Glomerular visceral epithelial cell (primary cell): ENCODE measurements around the gene ARHGAP25.

Experiments used
- DNase-seq: peaks from one replicate; pipeline ENCODE4 v3.0.0-alpha.2; 2016; ENCODE audit errors: extremely low spot score

Gene ARHGAP25

DNA sequence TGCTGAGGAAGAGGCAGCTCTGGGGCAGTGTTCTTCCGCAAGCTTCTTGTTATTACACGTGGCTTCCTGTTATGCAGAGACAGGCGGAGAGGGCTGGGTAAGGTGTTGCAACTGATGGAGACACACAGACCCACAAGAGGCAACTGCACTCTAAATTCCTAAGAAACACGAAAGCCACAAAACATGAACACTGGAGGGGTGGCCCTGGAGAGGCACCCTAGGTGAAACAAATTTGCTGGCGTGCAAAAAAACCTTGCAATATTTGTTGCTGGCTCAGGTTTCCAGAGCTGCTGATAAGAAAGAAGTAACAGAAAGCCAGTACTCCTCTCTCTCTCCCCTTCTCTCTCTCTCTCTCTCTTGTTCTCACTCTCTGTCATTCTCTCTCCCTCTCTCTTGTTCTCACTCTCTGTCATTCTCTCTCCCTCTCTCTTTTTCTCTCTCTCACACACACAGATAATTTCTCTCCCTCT is 31.8 kb downstream of the ARHGAP25 start:
- no peak for DNase-seq

- DNase-seq, result no peak
Observed at GRCh38 chr2:68767031-68767961, 32.7 kb downstream of the ARHGAP25 start.

GRCh38 chr2:68767996-68768395 is 33.4 kb downstream of the ARHGAP25 start:
- no peak for DNase-seq

GRCh38 chr2:68768461-68768860 is 33.9 kb downstream of the ARHGAP25 start:
- no peak for DNase-seq

DNA sequence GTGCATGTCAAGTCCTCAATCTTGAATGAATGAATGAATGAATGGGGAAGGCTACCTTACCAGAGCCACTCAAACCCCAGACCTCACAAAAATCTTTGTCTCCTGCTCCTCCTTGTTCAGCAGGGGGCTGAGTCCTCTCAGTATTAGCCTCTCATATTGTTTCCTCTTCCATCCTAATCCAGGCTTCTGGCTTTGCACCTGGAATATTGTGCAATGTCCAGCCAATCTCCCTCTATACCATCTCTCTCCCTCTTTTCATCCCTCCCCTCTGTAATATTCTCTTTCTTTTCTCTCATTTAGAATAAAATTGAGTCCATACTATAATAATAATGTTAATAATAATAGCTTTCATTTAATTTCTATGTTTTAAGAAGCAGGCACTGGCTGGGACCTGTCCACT is 34.3 kb downstream of the ARHGAP25 start:
- DNase-seq, result no peak

- DNase-seq, result no peak
Observed at GRCh38 chr2:68769586-68770270, 35.1 kb downstream of the ARHGAP25 start.

GRCh38 chr2:68770271-68771111 is 35.9 kb downstream of the ARHGAP25 start:
- DNase-seq, result no peak

DNA sequence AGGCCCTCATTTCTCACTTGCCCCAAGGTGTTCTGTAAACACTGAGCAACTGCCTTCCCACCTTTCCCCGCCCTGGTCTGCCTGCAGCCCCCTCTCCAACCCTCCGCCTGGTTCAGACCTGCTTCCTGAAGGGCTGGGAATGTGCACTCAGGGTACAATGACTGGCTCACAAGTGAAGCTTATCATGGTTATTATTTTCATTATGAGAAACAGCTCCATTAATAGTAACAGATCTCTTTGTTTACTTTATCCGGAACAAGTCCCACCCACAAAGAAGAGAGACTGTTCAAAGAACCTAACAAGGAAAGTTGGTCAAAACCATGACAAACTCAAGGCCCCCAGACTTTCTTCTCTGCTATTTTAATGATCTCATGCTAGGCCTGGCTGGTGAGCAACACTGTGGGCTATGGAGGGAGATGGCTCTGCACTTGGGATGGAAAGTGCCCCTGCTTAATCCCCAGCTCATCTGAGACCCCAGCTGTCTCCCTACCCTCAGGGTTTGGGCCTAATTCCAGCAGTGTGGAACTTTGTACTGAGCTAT is 36.7 kb downstream of the ARHGAP25 start:
- no peak for DNase-seq

GRCh38 chr2:68772109-68772508 is 37.5 kb downstream of the ARHGAP25 start:
- DNase-seq, result no peak

DNA sequence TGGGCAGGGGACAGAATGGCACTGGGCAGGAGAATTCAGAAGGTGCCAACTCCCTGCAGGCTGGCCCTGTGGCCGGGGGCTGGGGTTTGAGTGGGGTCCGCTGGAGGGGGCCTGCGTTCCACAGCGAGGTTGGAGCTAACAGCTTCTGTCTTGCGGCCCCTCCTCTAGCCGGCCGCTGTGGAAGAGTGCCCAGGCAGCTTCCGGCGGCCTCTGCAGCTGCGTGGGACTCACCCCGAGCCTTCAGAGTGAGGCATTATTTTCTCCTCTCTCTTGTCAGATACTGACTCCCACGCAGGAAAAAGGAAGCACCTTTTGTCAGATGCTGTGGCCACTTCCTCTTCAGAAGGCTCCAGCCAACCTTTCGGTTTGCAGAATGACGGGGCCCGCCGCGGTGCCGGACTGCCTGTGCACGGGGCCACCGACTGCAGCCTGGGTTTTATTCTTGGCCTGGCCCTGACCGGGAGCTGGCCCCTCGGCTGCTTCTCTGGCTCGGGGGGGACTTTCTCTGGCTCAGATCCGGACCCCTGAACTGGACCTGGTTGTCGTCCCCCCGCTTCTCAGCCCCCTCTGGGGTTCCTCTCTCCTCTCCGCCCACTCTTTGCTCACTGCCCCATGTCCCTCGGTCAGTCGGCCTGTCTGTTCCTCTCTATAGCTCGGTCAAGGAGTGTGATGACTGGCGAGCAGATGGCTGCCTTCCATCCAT is 40.1 kb downstream of the ARHGAP25 start:
- no peak for DNase-seq

- no peak for DNase-seq
Observed at GRCh38 chr2:68775272-68775842, 40.7 kb downstream of the ARHGAP25 start.

DNA sequence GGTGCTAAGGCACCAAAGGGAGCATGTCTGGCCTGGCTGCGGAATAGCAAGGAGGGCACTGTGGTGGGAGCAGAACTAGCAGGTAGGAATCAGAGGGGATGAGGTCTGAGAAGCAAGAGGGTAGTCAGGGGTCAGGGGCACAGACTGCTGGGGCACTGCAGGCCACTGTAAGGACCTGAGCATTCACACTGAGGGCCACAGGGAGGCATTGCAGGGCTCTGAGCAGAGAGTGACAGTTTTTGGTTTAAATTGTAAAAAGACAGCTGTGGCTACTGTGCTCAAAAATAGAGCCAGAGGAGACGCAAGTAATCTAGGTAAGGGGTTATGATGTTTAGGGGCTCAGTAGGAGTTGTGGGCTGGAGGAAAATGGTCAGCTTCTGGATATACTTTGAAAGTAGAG is 41.5 kb downstream of the ARHGAP25 start:
- no peak for DNase-seq

- DNase-seq, result no peak
Observed at GRCh38 chr2:68779595-68779994, 45.0 kb downstream of the ARHGAP25 start.

- DNase-seq, result no peak
Observed at GRCh38 chr2:68784188-68784587, 49.6 kb downstream of the ARHGAP25 start.

GRCh38 chr2:68784915-68785314 is 50.3 kb downstream of the ARHGAP25 start:
- no peak for DNase-seq

GRCh38 chr2:68787356-68787755 is 52.7 kb downstream of the ARHGAP25 start:
- DNase-seq, result no peak

GRCh38 chr2:68789603-68790002 is 55.0 kb downstream of the ARHGAP25 start:
- DNase-seq, result no peak

DNA sequence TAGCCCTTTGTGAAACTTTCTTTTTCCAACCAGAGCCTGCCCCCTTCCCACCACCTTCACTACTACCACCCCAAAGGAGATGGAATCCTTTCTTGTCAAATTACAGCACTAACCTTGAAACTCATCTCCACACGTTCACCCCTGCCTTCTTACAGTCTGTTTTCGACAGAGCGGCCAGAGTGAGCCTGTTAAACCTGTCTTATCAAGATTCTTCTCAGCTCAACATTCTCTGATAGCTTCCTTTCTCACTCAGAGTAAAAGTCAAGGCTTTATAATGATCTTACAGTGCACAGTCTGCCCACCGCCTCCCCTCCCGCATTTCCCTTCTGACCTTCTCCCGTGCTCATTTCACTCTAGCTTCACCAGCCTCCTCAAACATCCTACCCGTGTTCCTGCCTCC is 56.0 kb downstream of the ARHGAP25 start:
- DNase-seq, result no peak

- DNase-seq, result no peak
Observed at GRCh38 chr2:68791914-68792313, 57.3 kb downstream of the ARHGAP25 start.

GRCh38 chr2:68792751-68793150 is 58.1 kb downstream of the ARHGAP25 start:
- DNase-seq, result no peak
